Measurements from ENCODE around the gene PRKD2. TPM values are rescaled to one million over a fixed set of nuclear protein-coding genes. Genes with fewer than 3 reads are reported as not detected.

PRKD2 gene
- total RNA-seq, 1 donor from 2014 or later, result 41.9 TPM

DNA sequence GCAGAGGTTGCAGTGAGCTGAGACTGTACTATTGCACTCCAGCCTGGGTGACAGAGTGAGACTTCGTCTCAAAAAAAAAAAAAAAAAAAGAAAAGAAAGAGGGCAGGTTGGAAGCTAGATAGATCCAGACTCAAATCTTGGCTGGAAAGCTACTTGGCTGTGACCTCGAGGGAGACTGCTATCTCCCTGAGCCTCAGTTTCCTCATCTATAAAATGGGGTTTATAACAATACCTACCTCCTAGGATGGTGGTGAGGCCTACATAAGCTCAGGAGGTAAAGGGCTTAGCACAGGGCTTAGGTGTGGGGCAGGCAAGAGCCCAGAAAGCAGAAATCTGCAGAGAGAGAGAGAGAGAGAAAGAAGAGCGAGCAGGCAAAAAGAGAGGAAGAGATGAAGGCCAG, 31.7 kb downstream of the PRKD2 start:
- Mint-ChIP-seq H3K4me3 (ENCODE audit: unreplicated experiment) (no peak overlapping the region), H3K9me3 (ENCODE audit: unreplicated experiment) (no peaks in the 10 kb centered on the region), H3K36me3 (ENCODE audit: unreplicated experiment) (peaks cover 25% of the 10 kb centered on the region), H3K27me3 (ENCODE audit: unreplicated experiment) (no peaks in the 10 kb centered on the region), H3K4me1 (ENCODE audit: unreplicated experiment) (no peaks in the 10 kb centered on the region), H3K27ac (ENCODE audit: unreplicated experiment) (no peak overlapping the region)
- TF ChIP-seq, protein P1, sequence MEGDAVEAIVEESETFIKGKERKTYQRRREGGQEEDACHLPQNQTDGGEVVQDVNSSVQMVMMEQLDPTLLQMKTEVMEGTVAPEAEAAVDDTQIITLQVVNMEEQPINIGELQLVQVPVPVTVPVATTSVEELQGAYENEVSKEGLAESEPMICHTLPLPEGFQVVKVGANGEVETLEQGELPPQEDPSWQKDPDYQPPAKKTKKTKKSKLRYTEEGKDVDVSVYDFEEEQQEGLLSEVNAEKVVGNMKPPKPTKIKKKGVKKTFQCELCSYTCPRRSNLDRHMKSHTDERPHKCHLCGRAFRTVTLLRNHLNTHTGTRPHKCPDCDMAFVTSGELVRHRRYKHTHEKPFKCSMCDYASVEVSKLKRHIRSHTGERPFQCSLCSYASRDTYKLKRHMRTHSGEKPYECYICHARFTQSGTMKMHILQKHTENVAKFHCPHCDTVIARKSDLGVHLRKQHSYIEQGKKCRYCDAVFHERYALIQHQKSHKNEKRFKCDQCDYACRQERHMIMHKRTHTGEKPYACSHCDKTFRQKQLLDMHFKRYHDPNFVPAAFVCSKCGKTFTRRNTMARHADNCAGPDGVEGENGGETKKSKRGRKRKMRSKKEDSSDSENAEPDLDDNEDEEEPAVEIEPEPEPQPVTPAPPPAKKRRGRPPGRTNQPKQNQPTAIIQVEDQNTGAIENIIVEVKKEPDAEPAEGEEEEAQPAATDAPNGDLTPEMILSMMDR (IDR thresholded peaks at IDR 0.05), result no peak
- no peak for DNase-seq (ENCODE audit: extremely low spot score, unreplicated experiment)

DNA sequence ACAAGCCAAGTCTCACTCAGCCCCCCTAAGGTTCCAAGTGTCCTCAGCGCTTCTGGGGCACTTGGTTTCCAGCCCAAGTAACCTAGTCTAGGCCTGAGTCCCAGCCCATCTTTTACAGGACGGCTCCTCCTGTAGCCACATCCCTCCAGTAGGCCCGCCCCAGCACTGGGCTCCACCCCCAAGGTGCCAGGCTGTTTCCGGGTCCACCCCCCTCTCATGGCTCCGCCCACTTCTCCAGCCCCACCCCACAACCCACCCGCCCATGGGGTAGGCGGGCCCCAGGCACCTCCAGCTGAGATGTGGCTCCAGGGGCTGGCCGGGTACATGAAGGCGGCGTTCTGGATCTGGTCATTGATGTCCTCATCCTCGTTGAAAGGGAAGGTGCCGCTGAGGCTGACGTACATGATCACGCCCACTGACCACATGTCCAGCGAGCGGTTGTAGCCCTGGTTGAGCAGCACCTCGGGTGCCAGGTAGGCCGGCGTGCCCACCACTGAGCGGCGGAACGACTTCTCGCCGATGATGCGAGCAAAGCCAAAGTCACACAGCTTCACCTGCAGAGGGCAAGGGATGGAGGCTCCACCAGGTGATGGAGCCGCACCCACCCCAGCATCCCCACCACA, 38.7 kb downstream of the PRKD2 start:
- H3K27me3 Mint-ChIP-seq (ENCODE audit: unreplicated experiment), result no peaks in the 10 kb centered on the region
- no peak overlapping the region for H3K4me3 Mint-ChIP-seq (ENCODE audit: unreplicated experiment)
- no peaks in the 10 kb centered on the region for H3K4me1 Mint-ChIP-seq (ENCODE audit: unreplicated experiment)
- TF ChIP-seq, protein P1 (IDR thresholded peaks at IDR 0.05), result no peak
- peaks cover 34% of the 10 kb centered on the region for H3K36me3 Mint-ChIP-seq (ENCODE audit: unreplicated experiment)
- H3K9me3 Mint-ChIP-seq (ENCODE audit: unreplicated experiment), result no peaks in the 10 kb centered on the region
- no peak for DNase-seq (ENCODE audit: extremely low spot score, unreplicated experiment)
- H3K27ac Mint-ChIP-seq (ENCODE audit: unreplicated experiment), result no peak overlapping the region

DNA sequence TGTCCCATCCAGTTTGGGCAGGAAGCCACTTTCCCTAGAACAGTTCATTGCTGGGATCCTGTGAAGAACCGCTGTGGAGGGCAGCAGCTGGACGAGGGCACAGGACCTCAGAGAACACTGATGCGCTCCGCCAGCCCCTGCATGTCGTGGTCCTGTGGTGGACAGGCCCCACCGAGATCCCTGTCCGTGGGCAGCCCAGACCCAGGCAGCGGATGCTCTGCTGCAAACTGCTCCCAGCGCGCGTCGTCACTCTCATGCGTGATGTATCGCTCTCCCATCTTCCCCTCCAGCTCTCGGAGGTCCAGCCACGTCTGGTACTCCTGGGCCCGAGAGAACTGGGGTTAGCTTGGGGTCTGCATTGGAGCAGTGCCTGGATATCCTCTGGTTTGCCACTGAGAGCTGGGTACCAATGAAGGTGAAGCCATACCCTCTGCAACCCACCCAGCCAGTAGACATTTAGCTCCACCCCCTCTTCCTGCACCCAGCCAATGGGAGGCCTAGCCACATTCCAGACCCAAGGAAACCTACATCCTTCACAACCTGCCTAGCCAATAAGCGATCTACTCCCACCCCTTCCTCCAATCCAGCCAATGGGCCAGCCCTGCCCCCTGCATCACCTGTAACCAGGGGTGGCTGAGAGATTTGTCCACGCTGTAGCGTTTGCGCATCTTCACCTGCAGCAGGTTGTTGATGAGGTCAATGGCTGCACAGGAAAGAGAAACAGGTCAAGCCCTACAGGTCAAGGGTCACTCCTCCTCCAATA, 42.3 kb downstream of the PRKD2 start:
- no peak for DNase-seq (ENCODE audit: extremely low spot score, unreplicated experiment)
- TF ChIP-seq, protein P1 (IDR thresholded peaks at IDR 0.05), result no peak
- peaks cover 23% of the 10 kb centered on the region for H3K36me3 Mint-ChIP-seq (ENCODE audit: unreplicated experiment)
- no peak overlapping the region for H3K4me3 Mint-ChIP-seq (ENCODE audit: unreplicated experiment)
- no peaks in the 10 kb centered on the region for H3K27me3 Mint-ChIP-seq (ENCODE audit: unreplicated experiment)
- H3K4me1 Mint-ChIP-seq (ENCODE audit: unreplicated experiment), result no peaks in the 10 kb centered on the region
- H3K27ac Mint-ChIP-seq (ENCODE audit: unreplicated experiment), result no peak overlapping the region
- no peaks in the 10 kb centered on the region for H3K9me3 Mint-ChIP-seq (ENCODE audit: unreplicated experiment)

DNA sequence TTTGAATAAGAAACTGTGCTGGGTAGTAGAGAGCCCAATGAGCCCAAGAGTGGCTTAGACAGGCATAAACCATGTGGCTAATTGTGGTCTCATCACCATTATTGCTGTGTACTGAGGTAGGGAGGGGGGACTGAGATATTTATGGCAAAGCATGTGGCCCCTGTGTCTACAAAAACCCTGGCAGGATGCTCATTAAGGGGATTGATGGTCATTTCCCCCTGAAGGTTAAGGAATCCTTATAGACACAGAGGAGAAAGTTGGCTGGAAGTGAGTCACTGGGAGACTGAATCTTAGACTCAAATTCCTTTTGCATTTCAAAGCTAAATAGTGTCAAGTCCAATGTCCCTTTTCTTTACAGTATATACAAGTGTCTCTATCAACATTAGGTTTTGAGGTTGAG, 46.1 kb downstream of the PRKD2 start:
- no peak for DNase-seq (ENCODE audit: extremely low spot score, unreplicated experiment)
- Mint-ChIP-seq H3K4me3 (ENCODE audit: unreplicated experiment) (no peak overlapping the region), H3K27ac (ENCODE audit: unreplicated experiment) (no peak overlapping the region), H3K9me3 (ENCODE audit: unreplicated experiment) (no peaks in the 10 kb centered on the region), H3K4me1 (ENCODE audit: unreplicated experiment) (no peaks in the 10 kb centered on the region), H3K36me3 (ENCODE audit: unreplicated experiment) (peaks cover 9% of the 10 kb centered on the region), H3K27me3 (ENCODE audit: unreplicated experiment) (no peaks in the 10 kb centered on the region)
- TF ChIP-seq, protein P1 (IDR thresholded peaks at IDR 0.05), result no peak

DNA sequence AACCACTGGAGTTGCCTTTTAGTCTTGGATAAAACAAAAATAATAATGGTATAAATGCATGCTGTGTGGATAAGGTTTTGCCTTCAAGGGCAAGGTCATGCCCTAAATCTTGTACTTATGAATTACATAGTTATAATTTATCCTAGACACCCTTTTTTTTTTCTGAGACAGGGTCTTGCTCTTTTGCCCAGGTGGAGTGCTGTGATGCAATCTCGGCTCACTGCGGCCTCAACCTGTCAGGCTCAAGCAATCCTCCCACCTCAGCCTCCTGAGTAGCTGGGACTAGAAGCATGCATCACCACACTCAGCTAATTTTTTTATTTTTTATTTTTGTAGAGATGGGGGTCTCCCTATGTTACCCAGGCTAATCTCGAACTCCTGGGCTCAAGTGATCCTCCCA, 48.3 kb downstream of the PRKD2 start:
- Mint-ChIP-seq H3K9me3 (ENCODE audit: unreplicated experiment) (no peaks in the 10 kb centered on the region), H3K36me3 (ENCODE audit: unreplicated experiment) (no peaks in the 10 kb centered on the region), H3K27ac (ENCODE audit: unreplicated experiment) (no peak overlapping the region), H3K27me3 (ENCODE audit: unreplicated experiment) (no peaks in the 10 kb centered on the region), H3K4me1 (ENCODE audit: unreplicated experiment) (no peaks in the 10 kb centered on the region), H3K4me3 (ENCODE audit: unreplicated experiment) (no peak overlapping the region)
- TF ChIP-seq, protein P1 (IDR thresholded peaks at IDR 0.05), result no peak
- DNase-seq (ENCODE audit: extremely low spot score, unreplicated experiment), result no peak

All from osteocyte (in vitro differentiated cells).